ENCODE measurements around the gene DAAM2.

The DAAM2 gene

DNA sequence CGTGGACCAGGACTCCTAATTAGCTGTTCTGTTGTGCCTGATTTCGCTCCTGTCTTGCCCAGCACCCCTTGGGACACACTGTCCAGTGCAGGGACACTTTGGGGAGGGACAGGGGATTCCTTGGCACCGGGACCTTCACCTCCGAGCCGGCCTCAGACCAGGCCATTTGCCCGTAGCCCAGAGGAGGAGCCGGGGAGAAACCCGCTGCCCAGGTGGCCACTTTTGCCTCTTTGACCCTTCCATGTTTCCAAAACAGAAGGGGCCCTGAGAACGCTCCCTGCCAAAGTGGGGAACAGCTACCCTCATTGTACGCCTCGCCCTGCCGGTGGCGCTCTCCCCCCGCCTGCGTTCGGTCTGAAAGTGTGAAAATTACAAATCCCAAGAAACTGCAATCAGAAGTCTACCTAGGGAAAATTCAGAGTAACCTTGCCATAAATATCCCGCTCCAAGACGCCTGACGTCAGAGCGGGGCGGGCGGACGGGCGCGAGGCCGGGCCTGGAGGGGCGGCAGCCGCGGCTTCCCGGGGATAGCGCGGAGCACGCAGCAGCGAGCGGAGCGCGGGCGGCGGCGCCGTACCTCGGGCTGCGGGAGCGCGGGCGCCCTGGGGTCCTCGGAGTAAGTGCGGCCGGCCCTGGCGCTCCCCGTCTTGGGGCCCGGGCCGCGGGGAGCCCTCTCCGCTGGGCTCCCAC lies at the start of gene DAAM2:
TSS of gene DAAM2 (plus strand) at position 527 of the 690 bp plus-strand sequence. CDS start 63,927 bp downstream, outside the sequence.
- peak; percentile 33 for DNase-seq

GRCh38 chr6:39746795-39747194 lies 45.4 kb upstream of the DAAM2 start:
- no peak for DNase-seq

GRCh38 chr6:39752835-39753724 lies 39.1 kb upstream of the DAAM2 start:
- DNase-seq = no peak

- DNase-seq = no peak
Measured at GRCh38 chr6:39753725-39754045, 38.5 kb upstream of the DAAM2 start.

DNA sequence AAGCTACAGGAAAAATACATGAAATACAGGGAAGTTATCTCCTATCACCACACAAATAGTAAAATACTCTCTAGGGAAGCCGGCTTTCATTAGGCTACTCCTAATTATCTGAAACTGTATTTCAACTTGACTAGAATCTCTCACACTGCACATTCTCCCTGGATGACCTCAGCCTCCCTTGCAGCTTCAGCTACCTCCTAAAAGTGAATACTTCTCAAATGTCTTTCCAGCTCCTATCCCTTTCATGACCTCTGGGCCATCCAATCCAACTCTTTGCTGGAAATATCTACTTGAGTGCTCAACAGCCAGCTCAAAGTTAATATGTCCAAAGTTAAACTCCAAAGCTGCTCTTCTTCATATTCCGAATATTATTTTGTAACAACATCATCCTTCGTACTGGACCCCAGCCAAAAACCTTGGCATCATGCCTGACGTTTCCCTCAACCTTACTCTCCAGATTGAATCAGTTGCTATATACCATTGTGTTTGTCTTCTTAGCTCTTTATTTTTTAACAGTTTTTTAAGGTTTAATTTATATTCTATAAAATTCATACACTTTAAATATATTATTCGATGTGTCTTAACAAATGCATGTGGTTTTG lies 37.6 kb upstream of the DAAM2 start:
- DNase-seq = peak; percentile 23

DNA sequence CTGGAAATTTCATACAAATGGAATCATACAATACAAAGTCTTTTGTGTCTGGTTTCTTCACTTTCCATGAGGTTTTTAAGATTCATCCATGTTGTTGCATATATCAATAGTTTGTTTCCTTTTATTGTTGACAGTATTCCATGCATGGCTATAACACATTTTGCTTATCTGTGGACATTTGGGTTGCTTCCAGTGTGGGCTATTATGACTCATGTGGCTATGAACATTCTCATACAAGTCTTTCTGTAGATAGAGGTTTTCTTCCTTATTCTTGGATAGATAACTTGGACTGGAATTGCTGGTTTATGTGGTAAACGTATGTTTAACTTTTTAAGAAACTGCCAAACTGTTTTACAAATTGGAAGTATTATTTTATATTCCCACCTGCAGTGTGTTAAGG lies 36.9 kb upstream of the DAAM2 start:
- DNase-seq = no peak

GRCh38 chr6:39756582-39756981 lies 35.6 kb upstream of the DAAM2 start:
- DNase-seq = no peak

- DNase-seq = no peak
Measured at GRCh38 chr6:39758905-39759605, 33.1 kb upstream of the DAAM2 start.

- no peak for DNase-seq
Measured at GRCh38 chr6:39760226-39760952, 31.8 kb upstream of the DAAM2 start.

DNA sequence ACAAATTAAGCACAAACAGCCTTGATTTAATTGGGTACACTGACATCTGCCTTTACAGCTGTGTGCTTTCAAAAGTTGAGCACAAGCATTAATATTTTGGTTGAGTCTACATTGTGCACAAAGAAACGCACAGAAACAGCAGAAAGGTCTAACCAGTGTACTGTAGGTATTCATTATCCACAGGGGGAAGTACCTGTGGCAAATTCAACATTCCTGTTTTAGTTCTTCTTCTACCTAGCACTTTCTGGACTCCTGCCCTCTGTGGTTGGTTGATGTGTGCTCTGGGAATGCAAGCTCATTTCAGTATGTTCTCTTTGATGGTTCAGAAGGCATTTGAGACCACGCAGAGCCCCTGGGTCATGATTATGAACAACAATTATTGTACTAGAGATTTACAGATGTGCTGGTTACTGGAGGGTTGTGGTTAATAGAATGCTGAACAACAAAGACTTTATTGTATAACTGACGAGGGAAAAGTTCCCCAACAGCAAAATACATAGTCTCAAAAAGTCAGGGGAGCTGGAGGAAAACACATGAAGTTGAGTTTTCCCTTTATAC lies 26.6 kb upstream of the DAAM2 start:
- DNase-seq = no peak

DNA sequence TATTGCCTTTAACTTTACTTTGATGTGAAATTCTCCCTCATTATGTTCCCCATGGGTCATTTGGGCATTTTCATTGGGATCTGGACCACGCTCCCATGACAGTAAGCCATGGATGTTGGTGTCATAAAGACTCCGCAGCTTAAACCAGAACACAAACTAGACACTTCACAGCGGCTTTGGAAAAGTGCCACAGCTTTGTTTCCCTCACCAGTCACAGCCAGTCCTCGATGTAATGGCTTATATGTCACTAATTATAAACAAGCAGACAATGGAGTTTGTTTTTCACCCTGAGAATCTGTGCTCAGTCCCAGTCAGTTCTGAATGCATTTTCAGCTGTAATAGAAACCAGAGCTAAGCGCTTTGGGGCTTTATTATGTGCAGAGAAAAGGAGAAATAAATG lies 23.2 kb upstream of the DAAM2 start:
- peak; percentile 45 for DNase-seq

- DNase-seq = no peak
Measured at GRCh38 chr6:39770446-39770845, 21.7 kb upstream of the DAAM2 start.

- DNase-seq = no peak
Measured at GRCh38 chr6:39772559-39773273, 19.5 kb upstream of the DAAM2 start.

DNA sequence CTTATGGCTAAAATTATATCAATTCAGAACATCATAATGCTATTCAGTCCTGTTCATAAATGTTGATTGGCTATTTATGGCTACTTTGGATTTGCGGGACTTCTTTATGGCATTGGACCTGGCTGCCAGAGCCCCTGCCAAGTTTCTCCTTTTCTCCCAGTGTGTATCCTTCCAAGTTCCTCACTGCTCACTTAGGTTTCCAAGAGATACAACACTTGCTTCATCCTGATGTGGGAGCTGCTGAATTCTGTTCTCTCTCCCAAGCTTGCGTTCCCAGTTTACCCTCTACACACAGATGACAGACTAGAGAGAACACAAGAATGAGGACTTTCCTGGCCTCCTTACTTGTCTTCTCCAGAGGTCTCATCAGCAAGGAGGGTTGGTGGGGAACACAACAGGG lies 18.4 kb upstream of the DAAM2 start:
- DNase-seq = no peak

- no peak for DNase-seq
Measured at GRCh38 chr6:39776581-39776980, 15.6 kb upstream of the DAAM2 start.

GRCh38 chr6:39777218-39777617 lies 15.0 kb upstream of the DAAM2 start:
- DNase-seq = no peak

GRCh38 chr6:39777661-39778060 lies 14.5 kb upstream of the DAAM2 start:
- DNase-seq = no peak

- no peak for DNase-seq
Measured at GRCh38 chr6:39778581-39779255, 13.5 kb upstream of the DAAM2 start.

- no peak for DNase-seq
Measured at GRCh38 chr6:39785281-39785680, 6.9 kb upstream of the DAAM2 start.

- DNase-seq = no peak
Measured at GRCh38 chr6:39786649-39787048, 5.5 kb upstream of the DAAM2 start.

- no peak for DNase-seq
Measured at GRCh38 chr6:39787322-39787721, 4.9 kb upstream of the DAAM2 start.

All from NCI-H1105 treated with DMSO at 0.1 percent for 48 hours (cell line).